ENCODE data around the gene VAMP8.
"Not testable (repeated sequence)": the region's sequence is repeated elsewhere in the genome, so short reads cannot be mapped to it uniquely, and the experiment has no call there.

DNA sequence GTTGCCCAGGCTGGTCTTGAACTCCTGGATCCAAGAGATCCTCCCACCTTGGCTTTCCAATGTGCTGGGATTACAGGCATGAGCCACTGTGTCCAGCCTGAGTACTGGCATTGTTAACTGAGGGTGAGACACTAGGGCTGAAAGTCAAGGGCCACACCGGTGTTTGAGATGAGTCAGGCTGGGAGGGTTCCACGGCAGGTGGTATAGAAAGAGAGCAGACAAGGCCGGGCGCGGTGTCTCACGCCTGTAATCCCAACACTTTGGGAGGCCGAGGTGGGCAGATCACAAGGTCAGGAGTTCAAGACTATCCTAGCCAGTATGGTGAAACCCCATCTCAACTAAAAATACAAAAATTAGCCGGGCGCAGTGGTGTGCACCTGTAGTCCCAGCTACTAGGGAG is 14.9 kb downstream of the VAMP8 start:
- not testable (repeated sequence) for TF ChIP-seq SUZ12 (IDR thresholded peaks at IDR 0.05; ENCODE audit: extremely low read depth, insufficient read depth, insufficient read length); YY1 (IDR thresholded peaks at IDR 0.05; ENCODE audit: insufficient read depth, insufficient read length); ZNF274 (IDR thresholded peaks at IDR 0.05; ENCODE audit: low read depth, low read length)
